ENCODE data around the gene PACS1. TPM values are rescaled to one million over a fixed set of nuclear protein-coding genes. Genes with fewer than 3 reads are reported as not detected.

The PACS1 gene
- total RNA-seq, 4 donors from 2014 or later: 37.1 to 97.8 (median 54.3) TPM

- 65% methylated on average over 13 of the region's 17 CpGs for WGBS
- no peak for TF ChIP-seq POLR2A (IDR thresholded peaks at IDR 0.05; ENCODE audit: low read depth)
- TF ChIP-seq CTCF (IDR thresholded peaks at IDR 0.05): no peak
- no peak for TF ChIP-seq POLR2AphosphoS5 (IDR thresholded peaks at IDR 0.05)
- TF ChIP-seq EP300 (IDR thresholded peaks at IDR 0.05): no peak
- no peak for DNase-seq (ENCODE audit: extremely low spot score)
- no peaks in the 10 kb centered on the region for H3K36me3 ChIP-seq
- H3K27ac ChIP-seq (replicated peaks in 1 of 4): no peak overlapping the region
- H3K9me3 ChIP-seq: no peaks in the 10 kb centered on the region
- intact Hi-C loops (cut with DNase I): no loop called here
- H3K27me3 ChIP-seq: peaks cover 2 to 64% (median 20%) of the 10 kb centered on the region in 4 donors
- H3K4me1 ChIP-seq: peaks cover 20 to 34% (median 30%) of the 10 kb centered on the region in 4 donors
- peak overlapping the region in 2 of 4 donors; percentile 53 to 63 for H3K4me3 ChIP-seq
Observed at GRCh38 chr11:66292543-66293332, 222.7 kb downstream of the PACS1 start.

- no peak for DNase-seq (ENCODE audit: extremely low spot score)
- no peak for TF ChIP-seq CTCF (IDR thresholded peaks at IDR 0.05)
- no peak for TF ChIP-seq POLR2A (IDR thresholded peaks at IDR 0.05; ENCODE audit: low read depth)
- TF ChIP-seq POLR2AphosphoS5 (IDR thresholded peaks at IDR 0.05): no peak
- no peak for TF ChIP-seq EP300 (IDR thresholded peaks at IDR 0.05)
- Histone ChIP-seq H3K27me3 (peaks cover 2 to 70% (median 20%) of the 10 kb centered on the region in 4 donors), H3K27ac (replicated peaks in 1 of 4) (no peak overlapping the region), H3K36me3 (no peaks in the 10 kb centered on the region), H3K4me3 (no peak overlapping the region), H3K4me1 (peaks cover 13 to 28% (median 24%) of the 10 kb centered on the region in 4 donors), H3K9me3 (no peaks in the 10 kb centered on the region)
- intact Hi-C loops (cut with DNase I): no loop called here
- WGBS: 79% methylated on average over 4 of the region's 4 CpGs
Observed at GRCh38 chr11:66293352-66293751, 223.3 kb downstream of the PACS1 start.

GRCh38 chr11:66293777-66294625, 223.9 kb downstream of the PACS1 start:
- DNase-seq (ENCODE audit: extremely low spot score): no peak
- no peak for TF ChIP-seq EP300 (IDR thresholded peaks at IDR 0.05)
- TF ChIP-seq CTCF (IDR thresholded peaks at IDR 0.05): no peak
- TF ChIP-seq POLR2AphosphoS5 (IDR thresholded peaks at IDR 0.05): no peak
- no peak for TF ChIP-seq POLR2A (IDR thresholded peaks at IDR 0.05; ENCODE audit: low read depth)
- Histone ChIP-seq H3K4me1 (peaks cover 12 to 25% (median 23%) of the 10 kb centered on the region in 4 donors), H3K9me3 (no peaks in the 10 kb centered on the region), H3K27ac (replicated peaks in 1 of 4) (no peak overlapping the region), H3K27me3 (peaks cover 2 to 71% (median 20%) of the 10 kb centered on the region in 4 donors), H3K4me3 (no peak overlapping the region), H3K36me3 (no peaks in the 10 kb centered on the region)
- WGBS: 74% methylated on average over 15 of the region's 30 CpGs
- intact Hi-C loops (cut with DNase I): no loop called here

Other genes with a start within 250 kb of the PACS1 start
- under 1 TPM; 0.33 to 0.78 (median 0.41) TPM for gene SNX32, start 236.3 kb upstream of the PACS1 start, total RNA-seq
- gene CFL1, start 212.1 kb upstream of the PACS1 start, total RNA-seq: 100 to 1,000 TPM; 610 to 793 (median 738) TPM
- gene MUS81, start 209.8 kb upstream of the PACS1 start, total RNA-seq: 10 to 100 TPM; 42.2 to 74.2 (median 58.3) TPM
- 100 to 1,000 TPM in 1 of 4 donors, 10 to 100 TPM in 3; 71.8 to 111 (median 82.2) TPM for gene EFEMP2, start 197.5 kb upstream of the PACS1 start, total RNA-seq
- 1 to 10 TPM in 3 of 4 donors, under 1 TPM in 1; 0.83 to 2.7 (median 1.5) TPM for gene CTSW, start 190.4 kb upstream of the PACS1 start, total RNA-seq
- 10 to 100 TPM; 33.2 to 74.3 (median 48.6) TPM for gene FIBP, start 181.8 kb upstream of the PACS1 start, total RNA-seq
- 10 to 100 TPM; 63.5 to 99.5 (median 84.6) TPM for gene CCDC85B, start 179.6 kb upstream of the PACS1 start, total RNA-seq
- gene FOSL1, start 169.9 kb upstream of the PACS1 start, total RNA-seq: 10 to 100 TPM in 1 of 4 donors, 1 to 10 TPM in 2, not detected in 1; 3.2 to 47.2 (median 8.7) TPM
- gene C11orf68, start 151.2 kb upstream of the PACS1 start, total RNA-seq: 10 to 100 TPM; 18.2 to 56.0 (median 28.0) TPM
- gene DRAP1, start 150.8 kb upstream of the PACS1 start, total RNA-seq: 100 to 1,000 TPM in 2 of 4 donors, 10 to 100 TPM in 2; 78.4 to 122 (median 101) TPM
- not detected for gene TSGA10IP, start 124.8 kb upstream of the PACS1 start, total RNA-seq
- gene SART1, start 108.5 kb upstream of the PACS1 start, total RNA-seq: 10 to 100 TPM; 47.8 to 65.0 (median 58.7) TPM
- 10 to 100 TPM; 25.3 to 34.9 (median 28.2) TPM for gene EIF1AD, start 68.1 kb upstream of the PACS1 start, total RNA-seq
- 10 to 100 TPM; 46.9 to 72.5 (median 57.9) TPM for gene BANF1, start 67.8 kb upstream of the PACS1 start, total RNA-seq
- not detected for gene CST6, start 58.3 kb upstream of the PACS1 start, total RNA-seq
- under 1 TPM in 1 of 4 donors, not detected in 3; 0.52 TPM for gene CATSPER1, start 43.8 kb upstream of the PACS1 start, total RNA-seq
- gene GAL3ST3, start 21.1 kb upstream of the PACS1 start, total RNA-seq: 1 to 10 TPM in 3 of 4 donors, under 1 TPM in 1; 0.83 to 7.4 (median 3.3) TPM
- 100 to 1,000 TPM; 117 to 160 (median 137) TPM for gene SF3B2, start 17.9 kb upstream of the PACS1 start, total RNA-seq
- gene KLC2, start 187.4 kb downstream of the PACS1 start, total RNA-seq: 10 to 100 TPM; 24.7 to 53.5 (median 36.7) TPM
- gene RAB1B, start 198.4 kb downstream of the PACS1 start, total RNA-seq: 100 to 1,000 TPM in 3 of 4 donors, 10 to 100 TPM in 1; 97.2 to 163 (median 132) TPM
- under 1 TPM in 1 of 4 donors, not detected in 3; 0.40 TPM for gene CNIH2, start 207.9 kb downstream of the PACS1 start, total RNA-seq
- 10 to 100 TPM; 57.7 to 92.5 (median 85.4) TPM for gene YIF1A, start 218.9 kb downstream of the PACS1 start, total RNA-seq
- gene TMEM151A, start 221.6 kb downstream of the PACS1 start, total RNA-seq: under 1 TPM; 0.42 to 0.71 (median 0.54) TPM
- 10 to 100 TPM; 23.0 to 83.8 (median 33.0) TPM for gene CD248, start 246.8 kb downstream of the PACS1 start, total RNA-seq